ENCODE results near the gene ABCA2. TPM values are rescaled to one million over a fixed set of nuclear protein-coding genes. Genes with fewer than 3 reads are reported as not detected.

Gene ABCA2
- total RNA-seq, 1 experiment from 2014 or later = 22.6 TPM

- no peaks in the 10 kb centered on the region for H3K36me3 ChIP-seq (ENCODE audit: control insufficient read depth, insufficient read depth, low read length)
- peak in 1 of 2 experiments; percentile 64 for DNase-seq
- ChIA-PET POLR2A (no interaction called here), CTCF (no interaction called here)
- no peak overlapping the region for H3K4me3 Mint-ChIP-seq (ENCODE audit: unreplicated experiment)
- H3K9me3 Mint-ChIP-seq (ENCODE audit: unreplicated experiment) = no peaks in the 10 kb centered on the region
- TF ChIP-seq CTCF (IDR thresholded peaks at IDR 0.05; ENCODE audit: insufficient read depth in 1 of 2, low read depth in 1 of 2, low read length in 1 of 2, severe bottlenecking in 1 of 2, unreplicated experiment in 1 of 2) = no peak
- no peak overlapping the region for H3K27ac Mint-ChIP-seq (ENCODE audit: unreplicated experiment)
- H3K27me3 Mint-ChIP-seq (ENCODE audit: insufficient read depth, unreplicated experiment) = no peaks in the 10 kb centered on the region
- H3K4me1 ChIP-seq = peaks cover 29% of the 10 kb centered on the region
- H3K4me3 ChIP-seq (ENCODE audit: low read depth, low read length) = no peak overlapping the region
- H3K9me3 ChIP-seq = no peaks in the 10 kb centered on the region
- H3K27me3 ChIP-seq (replicated peaks; ENCODE audit: control insufficient read depth, insufficient read depth, low read length) = no peaks in the 10 kb centered on the region
- peaks cover 8% of the 10 kb centered on the region for H3K36me3 Mint-ChIP-seq (ENCODE audit: insufficient read depth, unreplicated experiment)
- peaks cover 9% of the 10 kb centered on the region for H3K4me1 Mint-ChIP-seq (ENCODE audit: low read depth, unreplicated experiment)
- no TSS peak for BruUV-seq (replicated peaks)
- intact Hi-C loops (cut with micrococcal nuclease; ENCODE audit: unreplicated experiment) = no loop called here
Measured at GRCh38 chr9:137073992-137074399, 46.0 kb upstream of the ABCA2 start.

DNA sequence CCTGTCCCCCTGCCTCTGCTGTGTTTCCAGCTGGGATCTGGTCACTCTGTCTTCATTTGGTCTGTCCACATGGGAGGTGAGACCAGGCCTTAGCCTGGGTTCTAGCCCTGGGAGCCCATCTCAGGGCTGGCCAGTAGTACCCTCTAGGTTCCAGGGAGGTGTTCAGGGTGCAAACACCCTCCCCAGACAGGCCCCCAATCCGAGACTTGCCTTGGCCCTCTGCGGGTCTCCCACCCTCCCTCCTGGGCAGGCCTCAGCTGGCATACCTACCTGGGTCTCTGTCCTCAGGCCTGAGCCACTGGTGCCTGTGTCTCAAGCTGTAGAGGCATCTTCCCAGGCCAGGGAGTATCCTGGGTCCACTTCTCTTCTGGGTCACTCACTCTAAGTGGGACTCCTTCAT, 43.2 kb upstream of the ABCA2 start:
- peak in 1 of 2 experiments; percentile 34 for DNase-seq
- ChIA-PET CTCF (interaction anchor here (0.7 to 5.2 kb wide), 10 partner anchors 11 to 182 kb away, joined by 4 to 42 read pairs (median 8); partner anchors contain the start of genes ABCA2, ANAPC2 and SSNA1), POLR2A (interaction anchor here (1.0 to 1.9 kb wide), 4 partner anchors 15 to 169 kb away, joined by 3 to 24 read pairs (median 8); partner anchors contain the start of genes ENTPD2, MAN1B1 and TUBB4B)
- TF ChIP-seq CTCF (IDR thresholded peaks at IDR 0.05; ENCODE audit: insufficient read depth in 1 of 2, low read depth in 1 of 2, low read length in 1 of 2, severe bottlenecking in 1 of 2, unreplicated experiment in 1 of 2) = no peak
- Histone ChIP-seq H3K27me3 (replicated peaks; ENCODE audit: control insufficient read depth, insufficient read depth, low read length) (no peaks in the 10 kb centered on the region), H3K36me3 (ENCODE audit: control insufficient read depth, insufficient read depth, low read length) (0 out of 2 replicates have a peak, but pooled peaks cover 2% of the 10 kb centered on the region), H3K4me1 (peaks cover 33% of the 10 kb centered on the region), H3K9me3 (no peaks in the 10 kb centered on the region), H3K4me3 (ENCODE audit: low read depth, low read length) (peak overlapping the region; percentile 80)
- intact Hi-C loops (cut with micrococcal nuclease; ENCODE audit: unreplicated experiment) = no loop called here
- no peaks in the 10 kb centered on the region for H3K9me3 Mint-ChIP-seq (ENCODE audit: unreplicated experiment)
- no peaks in the 10 kb centered on the region for H3K27me3 Mint-ChIP-seq (ENCODE audit: insufficient read depth, unreplicated experiment)
- peaks cover 18% of the 10 kb centered on the region for H3K4me1 Mint-ChIP-seq (ENCODE audit: low read depth, unreplicated experiment)
- H3K4me3 Mint-ChIP-seq (ENCODE audit: unreplicated experiment) = peak overlapping the region; percentile 68
- H3K27ac Mint-ChIP-seq (ENCODE audit: unreplicated experiment) = peak overlapping the region; percentile 85
- peaks cover 18% of the 10 kb centered on the region for H3K36me3 Mint-ChIP-seq (ENCODE audit: insufficient read depth, unreplicated experiment)
- no TSS peak for BruUV-seq (replicated peaks)

GRCh38 chr9:137070906-137071275, 42.9 kb upstream of the ABCA2 start:
- H3K9me3 Mint-ChIP-seq (ENCODE audit: unreplicated experiment) = no peaks in the 10 kb centered on the region
- H3K27me3 Mint-ChIP-seq (ENCODE audit: insufficient read depth, unreplicated experiment) = no peaks in the 10 kb centered on the region
- peak; percentile 21 to 38 for TF ChIP-seq CTCF (IDR thresholded peaks at IDR 0.05; ENCODE audit: insufficient read depth in 1 of 2, low read depth in 1 of 2, low read length in 1 of 2, severe bottlenecking in 1 of 2, unreplicated experiment in 1 of 2)
- H3K4me3 ChIP-seq (ENCODE audit: low read depth, low read length) = peak overlapping the region; percentile 80
- TSS peak; percentile 49 for BruUV-seq (replicated peaks)
- H3K27me3 ChIP-seq (replicated peaks; ENCODE audit: control insufficient read depth, insufficient read depth, low read length) = no peaks in the 10 kb centered on the region
- CTCF ChIA-PET = interaction anchor here (0.6 to 5.2 kb wide), 19 partner anchors 11 to 708 kb away, joined by 3 to 42 read pairs (median 6); partner anchors contain the start of genes ABCA2, AJM1, ANAPC2 and MAN1B1
- POLR2A ChIA-PET = interaction anchor here (0.6 to 1.9 kb wide), 8 partner anchors 16 to 263 kb away, joined by 3 to 24 read pairs (median 5); partner anchors contain the start of genes ENTPD2, MAN1B1, RABL6 and TUBB4B
- peaks cover 18% of the 10 kb centered on the region for H3K36me3 Mint-ChIP-seq (ENCODE audit: insufficient read depth, unreplicated experiment)
- peak overlapping the region; percentile 68 for H3K4me3 Mint-ChIP-seq (ENCODE audit: unreplicated experiment)
- intact Hi-C loops (cut with micrococcal nuclease; ENCODE audit: unreplicated experiment) = loop anchor here (1.0 kb wide), 2 partner anchors 15 to 25 kb away; partner anchors contain the start of genes MAN1B1 and NPDC1
- DNase-seq = no peak
- H3K4me1 ChIP-seq = peaks cover 33% of the 10 kb centered on the region
- no peaks in the 10 kb centered on the region for H3K9me3 ChIP-seq
- H3K36me3 ChIP-seq (ENCODE audit: control insufficient read depth, insufficient read depth, low read length) = 0 out of 2 replicates have a peak, but pooled peaks cover 2% of the 10 kb centered on the region
- peaks cover 18% of the 10 kb centered on the region for H3K4me1 Mint-ChIP-seq (ENCODE audit: low read depth, unreplicated experiment)
- peak overlapping the region; percentile 85 for H3K27ac Mint-ChIP-seq (ENCODE audit: unreplicated experiment)

Data from Caco-2 (cell line).